Measurements from ENCODE around the gene CSNK1G2.

CSNK1G2 gene

GRCh38 chr19:1929021-1929742 lies 11.8 kb upstream of the CSNK1G2 start:
- CTCF ChIA-PET, result interaction anchor here (0.6 to 0.9 kb wide), 3 partner anchors 71 to 144 kb away, joined by 3 to 4 read pairs (median 3); no protein-coding TSS in a partner anchor
- TF ChIP-seq FOXM1 (IDR thresholded peaks at IDR 0.05; ENCODE audit: borderline replicate concordance) (no peak), ZNF384 (IDR thresholded peaks at IDR 0.05) (peak; percentile 88)

GRCh38 chr19:1931445-1931844 lies 9.5 kb upstream of the CSNK1G2 start:
- DNase-seq (ENCODE audit: extremely low spot score), result no peak
- ChIA-PET POLR2A (no interaction called here), CTCF (no interaction called here)
- no peak for TF ChIP-seq LEF1 (IDR thresholded peaks at IDR 0.05; ENCODE audit: borderline replicate concordance)
- TF ChIP-seq TARDBP (IDR thresholded peaks at IDR 0.05), result no peak
- TF ChIP-seq FOXM1 (IDR thresholded peaks at IDR 0.05; ENCODE audit: borderline replicate concordance), result no peak
- TF ChIP-seq FOXK2 (IDR thresholded peaks at IDR 0.05), result no peak
- no peak for TF ChIP-seq ARNT (IDR thresholded peaks at IDR 0.05)
- TF ChIP-seq, protein P1, sequence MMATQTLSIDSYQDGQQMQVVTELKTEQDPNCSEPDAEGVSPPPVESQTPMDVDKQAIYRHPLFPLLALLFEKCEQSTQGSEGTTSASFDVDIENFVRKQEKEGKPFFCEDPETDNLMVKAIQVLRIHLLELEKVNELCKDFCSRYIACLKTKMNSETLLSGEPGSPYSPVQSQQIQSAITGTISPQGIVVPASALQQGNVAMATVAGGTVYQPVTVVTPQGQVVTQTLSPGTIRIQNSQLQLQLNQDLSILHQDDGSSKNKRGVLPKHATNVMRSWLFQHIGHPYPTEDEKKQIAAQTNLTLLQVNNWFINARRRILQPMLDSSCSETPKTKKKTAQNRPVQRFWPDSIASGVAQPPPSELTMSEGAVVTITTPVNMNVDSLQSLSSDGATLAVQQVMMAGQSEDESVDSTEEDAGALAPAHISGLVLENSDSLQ (IDR thresholded peaks at IDR 0.05), result no peak
- TF ChIP-seq BHLHE40 (IDR thresholded peaks at IDR 0.05; ENCODE audit: borderline replicate concordance), result no peak
- no peak for TF ChIP-seq SP1 (IDR thresholded peaks at IDR 0.05)
- no peak for TF ChIP-seq HDGF (IDR thresholded peaks at IDR 0.05; ENCODE audit: borderline replicate concordance)
- no peak for TF ChIP-seq FOXA1 (IDR thresholded peaks at IDR 0.05)
- no peak for TF ChIP-seq NFRKB (IDR thresholded peaks at IDR 0.05)
- no peak for TF ChIP-seq CTBP1 (IDR thresholded peaks at IDR 0.05; ENCODE audit: borderline replicate concordance)
- no peak for TF ChIP-seq SUZ12 (IDR thresholded peaks at IDR 0.05)
- no peak for TF ChIP-seq ZNF384 (IDR thresholded peaks at IDR 0.05)
- no peak for TF ChIP-seq L3MBTL2 (conservative IDR thresholded peaks at IDR 0.05)
- TF ChIP-seq ELF4 (IDR thresholded peaks at IDR 0.05), result no peak

More at GRCh38 chr19:1929021-1929742, 11.8 kb upstream of the CSNK1G2 start:
- peak; percentile 88 for DNase-seq (ENCODE audit: extremely low spot score)
- POLR2A ChIA-PET, result no interaction called here

GRCh38 chr19:1932395-1932794 lies 8.6 kb upstream of the CSNK1G2 start:
- ChIA-PET CTCF (no interaction called here), POLR2A (no interaction called here)
- no peak for TF ChIP-seq ARNT (IDR thresholded peaks at IDR 0.05)
- TF ChIP-seq HDGF (IDR thresholded peaks at IDR 0.05; ENCODE audit: borderline replicate concordance), result no peak
- TF ChIP-seq SP1 (IDR thresholded peaks at IDR 0.05), result no peak
- TF ChIP-seq CTBP1 (IDR thresholded peaks at IDR 0.05; ENCODE audit: borderline replicate concordance), result no peak
- TF ChIP-seq BHLHE40 (IDR thresholded peaks at IDR 0.05; ENCODE audit: borderline replicate concordance), result no peak
- no peak for TF ChIP-seq ELF4 (IDR thresholded peaks at IDR 0.05)
- no peak for TF ChIP-seq L3MBTL2 (conservative IDR thresholded peaks at IDR 0.05)
- no peak for TF ChIP-seq FOXM1 (IDR thresholded peaks at IDR 0.05; ENCODE audit: borderline replicate concordance)
- no peak for TF ChIP-seq LEF1 (IDR thresholded peaks at IDR 0.05; ENCODE audit: borderline replicate concordance)
- TF ChIP-seq TARDBP (IDR thresholded peaks at IDR 0.05), result no peak
- no peak for TF ChIP-seq SUZ12 (IDR thresholded peaks at IDR 0.05)
- TF ChIP-seq FOXK2 (IDR thresholded peaks at IDR 0.05), result no peak
- no peak for TF ChIP-seq NFRKB (IDR thresholded peaks at IDR 0.05)
- no peak for TF ChIP-seq ZNF384 (IDR thresholded peaks at IDR 0.05)
- no peak for TF ChIP-seq FOXA1 (IDR thresholded peaks at IDR 0.05)
- TF ChIP-seq, protein P1 (IDR thresholded peaks at IDR 0.05), result no peak
- DNase-seq (ENCODE audit: extremely low spot score), result no peak

DNA sequence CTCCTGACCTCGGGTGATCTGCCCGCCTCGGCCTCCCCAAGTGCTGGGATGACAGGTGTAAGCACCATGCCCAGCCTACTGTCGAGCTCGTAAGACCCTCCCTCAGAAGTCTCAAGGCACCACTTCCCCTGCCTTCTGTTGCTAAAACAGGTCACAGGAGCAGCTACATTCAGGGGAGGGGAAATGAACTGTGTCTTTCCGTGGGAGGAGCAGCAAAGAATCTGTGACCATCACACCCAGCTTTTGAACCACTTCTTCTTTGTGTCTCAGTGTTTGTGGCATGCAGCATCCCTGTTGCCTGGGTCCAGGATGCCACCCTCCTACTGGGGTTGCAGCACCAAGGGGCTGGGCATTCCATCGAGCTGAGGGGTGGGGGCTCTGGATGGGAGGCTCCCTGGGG lies 7.7 kb upstream of the CSNK1G2 start:
- CTCF ChIA-PET, result no interaction called here
- TF ChIP-seq SP1 (IDR thresholded peaks at IDR 0.05) (no peak), FOXA1 (IDR thresholded peaks at IDR 0.05) (no peak), FOXM1 (IDR thresholded peaks at IDR 0.05; ENCODE audit: borderline replicate concordance) (no peak), ZNF384 (IDR thresholded peaks at IDR 0.05) (no peak), HDGF (IDR thresholded peaks at IDR 0.05; ENCODE audit: borderline replicate concordance) (no peak), LEF1 (IDR thresholded peaks at IDR 0.05; ENCODE audit: borderline replicate concordance) (no peak), SUZ12 (IDR thresholded peaks at IDR 0.05) (no peak), ARNT (IDR thresholded peaks at IDR 0.05) (no peak), L3MBTL2 (conservative IDR thresholded peaks at IDR 0.05) (no peak), NFRKB (IDR thresholded peaks at IDR 0.05) (no peak), TARDBP (IDR thresholded peaks at IDR 0.05) (no peak), ELF4 (IDR thresholded peaks at IDR 0.05) (no peak), FOXK2 (IDR thresholded peaks at IDR 0.05) (no peak)
- TF ChIP-seq, protein P1 (IDR thresholded peaks at IDR 0.05), result no peak
- DNase-seq (ENCODE audit: extremely low spot score), result no peak
- POLR2A ChIA-PET, result no interaction called here

DNA sequence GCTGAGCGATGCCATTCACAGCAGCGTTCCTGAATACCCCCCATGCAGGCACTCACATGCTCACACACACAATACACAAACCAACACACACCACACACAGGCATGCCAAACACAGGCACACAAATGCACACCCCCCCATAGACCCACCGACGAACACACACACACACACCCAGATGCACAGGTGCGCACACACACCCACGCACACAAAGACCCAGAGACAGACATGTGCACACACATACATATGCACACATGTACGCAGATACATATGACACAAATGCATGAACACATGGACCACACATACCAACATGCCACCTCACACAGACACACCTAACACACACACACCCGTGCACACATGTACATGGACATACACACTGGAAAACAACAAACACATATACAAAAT lies 7.0 kb upstream of the CSNK1G2 start:
- ChIA-PET CTCF (no interaction called here), POLR2A (no interaction called here)

More for the DNA sequence above, 7.0 kb upstream of the CSNK1G2 start:
- no peak for DNase-seq (ENCODE audit: extremely low spot score)
- TF ChIP-seq TARDBP (IDR thresholded peaks at IDR 0.05), result 0 out of 2 replicates have a peak, but pooled peaks have one; percentile 39
- TF ChIP-seq CTBP1 (IDR thresholded peaks at IDR 0.05; ENCODE audit: borderline replicate concordance), result no peak
- TF ChIP-seq BHLHE40 (IDR thresholded peaks at IDR 0.05; ENCODE audit: borderline replicate concordance), result no peak
- no peak for TF ChIP-seq FOXA1 (IDR thresholded peaks at IDR 0.05)
- TF ChIP-seq SP1 (IDR thresholded peaks at IDR 0.05), result no peak
- TF ChIP-seq L3MBTL2 (conservative IDR thresholded peaks at IDR 0.05), result no peak
